Small intestine (tissue), 7 donors: ENCODE measurements around the gene CLEC16A. TPM values are rescaled to one million over a fixed set of nuclear protein-coding genes. Genes with fewer than 3 reads are reported as not detected.

Source experiments
- DNase-seq, 2 donors: peaks; one replicate each; pipeline versions ENCODE4 v3.0.0 to v3.0.0-alpha.2; 2013
- FAIRE-seq: peaks from 2 replicates; lab custom pipeline; 2012; peaks lifted over from hg19 to GRCh38; lab: Jason Lieb, UNC
- H3K27ac ChIP-seq, 3 donors: one replicate each; pipeline ENCODE4 v1.5.1; 2013; ENCODE audit warnings: low read length in 2 of 3, mild to moderate bottlenecking in 2 of 3, control low read depth in 1 of 3, inconsistent platforms in 1 of 3, low read depth in 1 of 3, moderate library complexity in 1 of 3
- H3K27me3 ChIP-seq, 3 donors: one replicate each; pipeline ENCODE4 v1.6.1; 2013; ENCODE audit warnings: low read length in 3 of 3, inconsistent platforms in 1 of 3; ENCODE audit not compliant: control insufficient read depth in 3 of 3, insufficient read depth in 3 of 3
- H3K36me3 ChIP-seq, 3 donors: one replicate each; pipeline ENCODE4 v1.6.1; 2013; ENCODE audit warnings: low read length in 3 of 3, inconsistent platforms in 1 of 3, low read depth in 1 of 3, mild to moderate bottlenecking in 1 of 3, moderate library complexity in 1 of 3; ENCODE audit not compliant: control insufficient read depth in 3 of 3, insufficient read depth in 2 of 3
- H3K4me1 ChIP-seq, 3 donors: one replicate each; pipeline ENCODE4 v1.6.1; 2013; ENCODE audit warnings: low read length in 2 of 3, inconsistent platforms in 1 of 3, low read depth in 1 of 3, mild to moderate bottlenecking in 1 of 3, moderate library complexity in 1 of 3; ENCODE audit not compliant: control insufficient read depth in 3 of 3, insufficient read depth in 2 of 3
- H3K4me3 ChIP-seq, 3 donors: one replicate each; pipeline ENCODE4 v1.5.1; 2013; ENCODE audit warnings: low read length in 3 of 3, control low read depth in 1 of 3, inconsistent platforms in 1 of 3, low read depth in 1 of 3, mild to moderate bottlenecking in 1 of 3, moderate library complexity in 1 of 3
- H3K9me3 ChIP-seq, 2 donors: one replicate each; pipeline ENCODE4 v1.6.1; 2013; ENCODE audit warnings: low read depth in 1 of 2, low read length in 1 of 2; ENCODE audit not compliant: control insufficient read depth in 2 of 2, insufficient read depth in 1 of 2
- WGBS, 3 donors: extraction: QIAGEN DNeasy Blood & Tissue Kit; methylation state at CpG; one replicate each; pipeline ENCODE4 v1.1.7; 2013; 5-methylcytosine and 5-hydroxymethylcytosine counted together
- polyA plus RNA-seq, 4 donors: library from polyadenylated mRNA; stranded (reverse) in 3 of 4; unstranded in 1 of 4; fragments of 200-250 nt in 3 of 4; fragments of 120-200 nt in 1 of 4; gene quantifications; one replicate each; pipeline versions ENCODE4 v1.2.1 to v1.2.3, GENCODE V29; 2013
- donor health status: healthy with polysubstance abuse.
- donor health status: control.
- donor health status: control.
- donor health status: Bipolar disorder and iron deficiency.
- donor health status: healthy.

Gene CLEC16A
- polyA plus RNA-seq, 4 donors, result 12.2 to 23.5 (median 14.1) TPM

GRCh38 chr16:11045846-11046245, 101.5 kb downstream of the CLEC16A start:
- DNase-seq, result no peak
- Histone ChIP-seq H3K4me3 (no peak overlapping the region), H3K36me3 (peaks cover 10 to 37% (median 23%) of the 10 kb centered on the region in 3 donors), H3K4me1 (no peaks in the 10 kb centered on the region), H3K27me3 (no peaks in the 10 kb centered on the region), H3K27ac (no peak overlapping the region), H3K9me3 (no peaks in the 10 kb centered on the region)
- 82 to 91% (median 87%) methylated on average over 5 of the region's 5 CpGs for WGBS, 3 donors
- no peak for FAIRE-seq

- WGBS, 3 donors, result 81 to 90% (median 88%) methylated on average over 5 of the region's 5 CpGs
- DNase-seq, result no peak
- H3K27me3 ChIP-seq, result no peaks in the 10 kb centered on the region
- no peaks in the 10 kb centered on the region for H3K9me3 ChIP-seq
- no peak for FAIRE-seq
- H3K4me1 ChIP-seq, result no peaks in the 10 kb centered on the region
- H3K27ac ChIP-seq, result no peak overlapping the region
- H3K4me3 ChIP-seq, result no peak overlapping the region
- H3K36me3 ChIP-seq, result peaks cover 10 to 37% (median 18%) of the 10 kb centered on the region in 3 donors
These were observed 102.1 kb downstream of the CLEC16A start for GRCh38 chr16:11046382-11046931.

DNA sequence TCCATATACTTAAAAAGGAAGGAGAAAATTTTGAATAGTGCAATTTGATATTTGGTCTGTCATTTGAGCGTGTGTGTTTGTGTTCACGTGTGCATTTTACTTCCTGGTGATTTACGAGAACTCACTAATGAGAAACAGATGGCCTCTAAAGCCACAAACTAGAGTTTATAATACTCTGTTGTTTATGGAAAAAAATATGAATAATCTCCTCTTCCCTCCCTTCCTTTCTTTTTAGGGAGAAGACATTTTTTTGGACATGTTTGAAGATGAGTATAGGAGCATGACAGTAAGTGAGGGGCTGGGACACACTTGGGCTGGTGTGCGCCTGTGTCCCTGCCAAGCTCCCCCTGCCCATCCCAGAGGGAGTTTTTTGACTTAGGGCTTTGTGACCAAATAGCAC, 102.7 kb downstream of the CLEC16A start:
- Histone ChIP-seq H3K27ac (peak overlapping the region in 2 of 3 donors; percentile 18 to 48), H3K36me3 (peaks cover 5 to 36% (median 16%) of the 10 kb centered on the region in 3 donors), H3K9me3 (no peaks in the 10 kb centered on the region), H3K27me3 (no peaks in the 10 kb centered on the region), H3K4me3 (no peak overlapping the region), H3K4me1 (no peaks in the 10 kb centered on the region)
- WGBS, 3 donors, result 62 to 90% (median 82%) methylated on average over 4 of the region's 4 CpGs
- no peak for DNase-seq
- no peak for FAIRE-seq

GRCh38 chr16:11047939-11048800, 103.8 kb downstream of the CLEC16A start:
- Histone ChIP-seq H3K9me3 (no peaks in the 10 kb centered on the region), H3K36me3 (peaks cover under 1 to 40% (median 13%) of the 10 kb centered on the region in 3 donors), H3K4me1 (no peaks in the 10 kb centered on the region), H3K27me3 (no peaks in the 10 kb centered on the region), H3K27ac (no peak overlapping the region), H3K4me3 (no peak overlapping the region)
- DNase-seq, result no peak
- 90 to 95% (median 95%) methylated on average over 21 of the region's 21 CpGs for WGBS, 3 donors
- FAIRE-seq, result no peak

DNA sequence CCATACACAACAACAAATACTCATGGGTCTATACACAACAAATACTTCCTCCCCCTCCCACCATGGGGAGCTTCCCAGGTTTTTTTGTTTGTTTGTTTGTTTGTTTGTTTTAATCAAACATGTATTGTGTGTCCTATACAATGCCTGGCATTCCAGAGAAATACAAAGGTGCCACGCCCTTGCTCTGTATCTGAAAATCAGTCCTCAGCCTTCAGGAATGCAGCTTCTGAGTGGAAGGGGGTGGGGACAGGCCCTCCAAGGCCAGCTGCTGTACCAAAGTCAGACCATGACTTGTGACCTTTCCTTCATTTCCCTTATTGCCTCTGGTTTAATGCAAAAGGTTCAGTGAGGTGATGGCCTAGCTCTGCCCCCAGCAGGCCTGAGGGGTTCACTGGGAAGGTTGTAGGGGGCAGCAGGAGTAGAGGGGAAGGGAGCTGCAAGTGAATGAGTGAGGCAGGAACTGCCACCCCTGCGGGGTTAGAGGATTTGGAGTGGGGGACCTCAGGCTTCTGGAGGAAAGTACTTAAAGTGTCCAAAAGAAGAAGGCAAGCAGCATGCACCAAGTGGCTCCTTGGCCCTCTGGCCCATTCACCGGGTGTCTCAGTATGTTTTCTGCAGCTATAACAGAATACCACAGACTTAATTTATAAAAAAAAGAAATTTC, 105.2 kb downstream of the CLEC16A start:
- FAIRE-seq, result no peak

DNA sequence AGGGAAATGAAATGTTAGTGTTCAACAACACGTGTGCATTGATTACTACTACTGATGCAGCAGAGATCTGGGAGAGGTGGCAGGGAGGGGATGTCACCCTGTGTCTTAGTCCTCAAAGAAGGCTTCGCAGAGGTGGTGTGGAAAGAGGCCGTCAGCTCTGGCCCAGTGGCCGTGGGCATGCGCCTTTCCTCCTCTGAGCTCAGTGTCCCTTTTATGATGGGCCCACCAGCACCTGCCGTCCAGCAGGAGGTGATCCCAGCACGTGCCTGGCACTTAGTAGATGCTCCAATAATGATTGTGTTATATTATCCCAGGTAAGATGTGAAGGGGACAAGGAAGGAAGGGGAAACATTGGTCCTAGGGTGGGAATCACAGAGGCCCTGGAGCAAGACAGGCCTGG, 106.2 kb downstream of the CLEC16A start:
- no peaks in the 10 kb centered on the region for H3K4me1 ChIP-seq
- no peaks in the 10 kb centered on the region for H3K27me3 ChIP-seq
- DNase-seq, result no peak
- H3K27ac ChIP-seq, result no peak overlapping the region
- no peaks in the 10 kb centered on the region for H3K9me3 ChIP-seq
- H3K36me3 ChIP-seq, result peaks cover 0 to 41% (median 8%) of the 10 kb centered on the region in 3 donors
- FAIRE-seq, result no peak
- no peak overlapping the region for H3K4me3 ChIP-seq
- 92 to 94% (median 94%) methylated on average over 7 of the region's 7 CpGs for WGBS, 3 donors

More for the DNA sequence above, 105.2 kb downstream of the CLEC16A start:
- WGBS, 3 donors, result 78 to 94% (median 91%) methylated on average over 3 of the region's 3 CpGs
- no peaks in the 10 kb centered on the region for H3K9me3 ChIP-seq
- H3K4me3 ChIP-seq, result no peak overlapping the region
- H3K36me3 ChIP-seq, result peaks cover 0 to 44% (median 11%) of the 10 kb centered on the region in 3 donors
- no peaks in the 10 kb centered on the region for H3K4me1 ChIP-seq
- no peak overlapping the region for H3K27ac ChIP-seq
- no peaks in the 10 kb centered on the region for H3K27me3 ChIP-seq
- DNase-seq, result peak in 1 of 2 donors; percentile 26

DNA sequence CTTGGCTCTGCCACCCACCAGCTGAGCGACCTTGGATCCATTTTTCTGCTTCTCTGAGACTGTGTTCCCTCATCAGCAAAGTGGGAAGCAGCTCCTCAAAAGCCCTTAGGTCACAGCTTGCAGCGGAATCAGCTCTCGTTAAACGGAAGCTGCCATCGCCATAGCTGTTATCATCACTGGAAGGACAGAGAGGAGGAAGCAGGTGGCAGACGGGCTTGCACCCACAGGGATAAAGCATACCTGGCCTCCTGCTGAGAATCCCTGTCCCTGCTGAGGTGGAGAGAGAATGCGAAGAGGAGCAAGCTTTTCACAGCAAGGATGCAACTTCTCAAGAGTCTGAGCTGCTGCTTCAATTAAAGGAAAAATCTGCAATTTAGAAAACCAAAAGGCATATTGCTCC, 106.6 kb downstream of the CLEC16A start:
- H3K27me3 ChIP-seq, result no peaks in the 10 kb centered on the region
- no peak overlapping the region for H3K27ac ChIP-seq
- no peaks in the 10 kb centered on the region for H3K9me3 ChIP-seq
- H3K4me3 ChIP-seq, result no peak overlapping the region
- H3K4me1 ChIP-seq, result no peaks in the 10 kb centered on the region
- peaks cover 0 to 43% (median 4%) of the 10 kb centered on the region in 3 donors for H3K36me3 ChIP-seq
- FAIRE-seq (no peak), DNase-seq (no peak)
- WGBS, 3 donors, result 87 to 91% (median 90%) methylated on average over 7 of the region's 7 CpGs

GRCh38 chr16:11051430-11051829, 107.1 kb downstream of the CLEC16A start:
- Histone ChIP-seq H3K9me3 (no peaks in the 10 kb centered on the region), H3K27ac (no peak overlapping the region), H3K4me1 (no peaks in the 10 kb centered on the region), H3K4me3 (no peak overlapping the region), H3K36me3 (peaks cover 0 to 44% (median 4%) of the 10 kb centered on the region in 3 donors), H3K27me3 (no peaks in the 10 kb centered on the region)
- no peak for FAIRE-seq
- WGBS, 3 donors, result 94 to 99% (median 96%) methylated on average over 11 of the region's 11 CpGs
- DNase-seq, result no peak
